Common myeloid progenitor, CD34-positive (primary cell): Measurements from ENCODE around the gene PKNOX2.

Experiments
- CTCF ChIA-PET: fragments of 350-600 bp; sonication (Branson Sonifier 250); formaldehyde crosslinking; loops from one replicate; lab custom pipeline; 2021; ENCODE audit warnings: antibody characterized with exemption; lab: Charles Lee
- POLR2A ChIA-PET: fragments of 350-600 bp; sonication (Branson Sonifier 250); formaldehyde crosslinking; loops from one replicate; lab custom pipeline; 2021; ENCODE audit warnings: antibody characterized with exemption; lab: Charles Lee
- DNase-seq, 3 donors: peaks; one replicate each; pipeline versions ENCODE4 v3.0.0 to v3.0.0-alpha.2; 2013
- H3K27ac ChIP-seq, 2 experiments: 1 replicate in 1 of 2; 2 replicates in 1 of 2; pipeline ENCODE4 v1.7.0; 2013; ENCODE audit warnings: inconsistent platforms in 2 of 2, low read length in 2 of 2, mild to moderate bottlenecking in 2 of 2, low read depth in 1 of 2, moderate library complexity in 1 of 2; ENCODE audit not compliant: severe bottlenecking in 2 of 2, insufficient read depth in 1 of 2, poor library complexity in 1 of 2
- H3K27me3 ChIP-seq, 5 experiments: replicated peaks in 2 of 5; 1 replicate in 3 of 5; 2 replicates in 2 of 5; pipeline versions ENCODE4 v1.6.1 to v1.7.0; 2013; ENCODE audit warnings: low read length in 4 of 5, mild to moderate bottlenecking in 2 of 5, moderate library complexity in 2 of 5, inconsistent platforms in 1 of 5; ENCODE audit not compliant: insufficient read depth in 5 of 5, control insufficient read depth in 4 of 5
- H3K36me3 ChIP-seq, 4 experiments: 1 replicate in 2 of 4; 2 replicates in 2 of 4; pipeline versions ENCODE4 v1.6.1 to v1.7.0; 2013; ENCODE audit warnings: low read length in 3 of 4, control low read depth in 1 of 4, mild to moderate bottlenecking in 1 of 4; ENCODE audit not compliant: control insufficient read depth in 4 of 4, insufficient read depth in 4 of 4
- H3K4me1 ChIP-seq, 4 experiments: 1 replicate in 3 of 4; 2 replicates in 1 of 4; pipeline versions ENCODE4 v1.6.1 to v1.7.1; 2013; ENCODE audit warnings: low read length in 3 of 4, mild to moderate bottlenecking in 3 of 4, control low read depth in 1 of 4, inconsistent platforms in 1 of 4, moderate library complexity in 1 of 4; ENCODE audit not compliant: control insufficient read depth in 4 of 4, insufficient read depth in 4 of 4; ENCODE audit errors: control extremely low read depth in 1 of 4
- H3K4me3 ChIP-seq, 7 experiments: 1 replicate in 4 of 7; 2 replicates in 3 of 7; pipeline versions ENCODE4 v1.5.1 to v1.7.0; 2013; ENCODE audit warnings: mild to moderate bottlenecking in 7 of 7, low read length in 6 of 7, moderate library complexity in 6 of 7, inconsistent platforms in 2 of 7, low read depth in 2 of 7, control low read depth in 1 of 7; ENCODE audit not compliant: insufficient read depth in 4 of 7, control insufficient read depth in 1 of 7; ENCODE audit errors: extremely low read depth in 1 of 7
- H3K9me3 ChIP-seq, 5 experiments: 1 replicate in 4 of 5; 2 replicates in 1 of 5; pipeline versions ENCODE4 v1.6.1 to v1.7.1; 2013; ENCODE audit warnings: low read length in 4 of 5, mild to moderate bottlenecking in 2 of 5, inconsistent platforms in 1 of 5, low read depth in 1 of 5, moderate library complexity in 1 of 5; ENCODE audit not compliant: control insufficient read depth in 4 of 5, insufficient read depth in 2 of 5; ENCODE audit errors: control extremely low read depth in 1 of 5
- WGBS: methylation state at CpG from one replicate; pipeline ENCODE4 v1.1.5; 2013; ENCODE audit not compliant: insufficient coverage; 5-methylcytosine and 5-hydroxymethylcytosine counted together

Gene PKNOX2

DNA sequence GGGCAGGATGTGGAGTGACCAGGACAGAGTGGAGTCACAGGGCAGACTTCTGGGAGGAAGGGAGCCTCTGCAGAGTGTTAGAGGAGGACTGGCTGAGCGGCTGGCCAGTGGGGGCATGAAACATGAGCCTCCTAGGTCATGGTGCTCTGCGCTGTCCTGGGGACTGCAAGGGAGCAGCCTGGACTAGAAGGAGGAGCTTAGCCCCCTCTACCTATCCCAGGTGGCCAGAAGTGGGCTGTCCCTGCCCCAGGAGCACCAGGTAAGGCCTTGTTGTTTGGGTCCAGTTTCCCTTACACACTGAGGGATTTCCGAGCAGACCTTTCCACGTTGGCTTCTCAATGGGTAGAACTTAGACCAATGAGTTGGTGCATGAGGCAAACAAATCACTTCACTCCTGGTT lies 7.4 kb downstream of the PKNOX2 start:
- no peaks in the 10 kb centered on the region for H3K36me3 ChIP-seq
- WGBS, result 86% methylated on average over 4 of the region's 4 CpGs
- POLR2A ChIA-PET, result no interaction called here
- H3K27me3 ChIP-seq, result peaks cover 15 to 96% (median 34%) of the 10 kb centered on the region in 5 experiments
- no peak overlapping the region for H3K4me3 ChIP-seq
- no peaks in the 10 kb centered on the region for H3K9me3 ChIP-seq
- DNase-seq, result no peak
- H3K4me1 ChIP-seq, result peaks cover 0 to 9% (median 8%) of the 10 kb centered on the region in 4 experiments
- CTCF ChIA-PET, result interaction anchor here (0.9 kb wide), 1 partner anchor 11 kb away, joined by 3 read pairs; no protein-coding TSS in a partner anchor
- no peak overlapping the region for H3K27ac ChIP-seq

DNA sequence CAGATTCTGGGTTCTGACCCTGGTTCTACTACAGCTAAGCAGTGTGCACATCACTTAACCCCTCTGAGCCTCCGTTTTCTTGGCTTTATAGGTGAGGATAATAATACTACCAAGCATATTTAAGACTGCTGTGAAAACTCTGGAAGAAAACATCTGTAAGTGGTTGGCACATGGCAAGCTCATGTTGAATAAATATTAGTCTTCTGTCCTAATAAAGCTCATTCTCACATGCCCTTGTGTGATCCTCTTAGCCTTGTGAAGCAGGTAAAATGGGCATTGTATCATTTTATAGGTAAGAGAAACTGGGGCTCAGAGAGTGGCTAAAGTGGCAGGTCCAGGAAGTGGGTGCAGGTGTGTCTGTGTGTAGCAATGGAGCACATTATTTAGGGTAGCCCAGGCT lies 8.5 kb downstream of the PKNOX2 start:
- Histone ChIP-seq H3K27ac (no peak overlapping the region), H3K4me1 (peaks cover 0 to 12% (median 8%) of the 10 kb centered on the region in 4 experiments), H3K9me3 (no peaks in the 10 kb centered on the region), H3K27me3 (peaks cover 7 to 94% (median 29%) of the 10 kb centered on the region in 5 experiments), H3K4me3 (no peak overlapping the region), H3K36me3 (no peaks in the 10 kb centered on the region)
- 100% methylated on average over 1 of the region's 1 CpG for WGBS
- POLR2A ChIA-PET, result no interaction called here
- CTCF ChIA-PET, result interaction anchor here (1.1 kb wide), 1 partner anchor 20 kb away, joined by 3 read pairs; no protein-coding TSS in a partner anchor
- DNase-seq, result no peak

- 77% methylated on average over 8 of the region's 8 CpGs for WGBS
- ChIA-PET CTCF (interaction anchor here (1.1 to 1.4 kb wide), 2 partner anchors 8 to 21 kb away, joined by 3 to 6 read pairs; partner anchors contain the start of gene PKNOX2), POLR2A (no interaction called here)
- Histone ChIP-seq H3K27me3 (peaks cover 2 to 89% (median 27%) of the 10 kb centered on the region in 5 experiments), H3K9me3 (no peaks in the 10 kb centered on the region), H3K36me3 (no peaks in the 10 kb centered on the region), H3K27ac (no peak overlapping the region), H3K4me3 (no peak overlapping the region), H3K4me1 (peaks cover 0 to 12% (median 8%) of the 10 kb centered on the region in 4 experiments)
- no peak for DNase-seq
These were observed 9.0 kb downstream of the PKNOX2 start for GRCh38 chr11:125173556-125173955.

GRCh38 chr11:125174057-125174456 lies 9.5 kb downstream of the PKNOX2 start:
- Histone ChIP-seq H3K9me3 (no peaks in the 10 kb centered on the region), H3K27ac (no peak overlapping the region), H3K4me3 (no peak overlapping the region), H3K36me3 (no peaks in the 10 kb centered on the region), H3K4me1 (peaks cover 0 to 12% (median 8%) of the 10 kb centered on the region in 4 experiments), H3K27me3 (peaks cover 2 to 84% (median 25%) of the 10 kb centered on the region in 5 experiments)
- 43% methylated on average over 1 of the region's 4 CpGs for WGBS
- DNase-seq, result no peak
- ChIA-PET CTCF (interaction anchor here (1.1 to 1.4 kb wide), 2 partner anchors 9 to 21 kb away, joined by 3 to 6 read pairs; partner anchors contain the start of gene PKNOX2), POLR2A (no interaction called here)

GRCh38 chr11:125174686-125175085 lies 10.1 kb downstream of the PKNOX2 start:
- H3K4me1 ChIP-seq, result peaks cover 0 to 12% (median 8%) of the 10 kb centered on the region in 4 experiments
- DNase-seq, result no peak
- ChIA-PET CTCF (interaction anchor here (0.9 to 1.6 kb wide), 3 partner anchors 9 to 83 kb away, joined by 3 to 7 read pairs (median 6); partner anchors contain the start of gene PKNOX2), POLR2A (no interaction called here)
- H3K36me3 ChIP-seq, result no peaks in the 10 kb centered on the region
- H3K27ac ChIP-seq, result no peak overlapping the region
- 89% methylated on average over 7 of the region's 8 CpGs for WGBS
- no peaks in the 10 kb centered on the region for H3K9me3 ChIP-seq
- no peak overlapping the region for H3K4me3 ChIP-seq
- H3K27me3 ChIP-seq, result peaks cover 2 to 81% (median 19%) of the 10 kb centered on the region in 5 experiments

DNA sequence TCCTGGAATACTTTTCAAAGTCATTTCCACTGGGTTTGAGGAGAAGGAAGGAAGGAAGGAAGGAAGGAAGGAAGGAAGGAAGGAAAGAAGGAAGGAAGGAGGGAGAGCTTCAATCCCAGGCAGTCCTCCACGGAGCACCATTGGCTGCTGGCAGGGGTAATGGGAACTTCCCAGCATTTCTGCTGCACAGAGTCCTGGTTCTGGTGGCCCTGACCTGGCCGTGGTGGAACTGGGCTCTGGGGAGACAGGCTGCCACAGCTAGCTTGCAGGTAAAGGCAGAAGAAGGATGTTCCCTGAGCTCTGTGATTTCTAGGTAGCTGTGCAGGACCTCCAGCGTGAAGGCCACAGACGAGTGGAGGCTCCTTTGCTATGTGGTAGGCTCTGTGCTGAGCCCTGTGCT lies 10.6 kb downstream of the PKNOX2 start:
- 94% methylated on average over 4 of the region's 4 CpGs for WGBS
- ChIA-PET POLR2A (no interaction called here), CTCF (interaction anchor here (0.9 to 1.6 kb wide), 3 partner anchors 10 to 84 kb away, joined by 3 to 7 read pairs (median 6); partner anchors contain the start of gene PKNOX2)
- Histone ChIP-seq H3K9me3 (no peaks in the 10 kb centered on the region), H3K36me3 (no peaks in the 10 kb centered on the region), H3K27ac (no peak overlapping the region), H3K4me1 (peaks cover 0 to 12% (median 8%) of the 10 kb centered on the region in 4 experiments), H3K27me3 (peaks cover 4 to 80% (median 21%) of the 10 kb centered on the region in 5 experiments), H3K4me3 (no peak overlapping the region)
- no peak for DNase-seq

DNA sequence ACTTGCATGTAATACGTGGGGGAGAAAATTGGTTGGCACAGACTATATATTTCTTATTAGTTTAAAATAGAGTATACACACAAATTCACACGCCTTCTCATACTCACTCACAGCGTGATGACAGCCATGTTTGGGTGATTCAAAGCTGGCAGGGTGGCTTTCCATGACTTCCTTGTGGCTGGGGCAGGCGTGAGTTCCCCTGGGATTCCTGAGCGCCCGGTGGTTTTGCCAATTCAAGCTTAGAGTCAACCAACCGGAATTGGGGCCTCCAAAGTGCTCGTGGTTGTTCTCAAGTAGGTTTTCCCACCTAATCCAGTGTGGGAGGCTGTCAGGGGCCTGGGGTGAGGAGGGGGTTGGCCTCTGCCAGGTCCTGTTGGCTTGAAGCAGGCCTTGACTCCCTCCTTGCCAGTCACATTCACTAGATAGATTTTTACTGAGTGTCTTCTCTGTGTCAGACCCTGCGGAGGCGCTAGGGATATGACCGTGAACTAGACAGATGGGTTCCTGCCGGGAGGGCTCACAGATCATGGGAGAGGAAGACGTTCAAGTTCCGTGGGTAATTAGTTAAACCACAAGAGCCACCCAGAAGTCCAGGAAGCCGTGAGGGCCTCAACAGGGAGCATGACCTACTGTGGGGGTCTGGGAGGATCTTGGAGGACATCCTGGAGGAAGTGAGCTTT lies 11.5 kb downstream of the PKNOX2 start:
- H3K4me1 ChIP-seq, result peaks cover 0 to 12% (median 8%) of the 10 kb centered on the region in 4 experiments
- no peaks in the 10 kb centered on the region for H3K36me3 ChIP-seq
- no peak overlapping the region for H3K27ac ChIP-seq
- ChIA-PET POLR2A (no interaction called here), CTCF (interaction anchor here (1.6 kb wide), 1 partner anchor 12 kb away, joined by 7 read pairs; no protein-coding TSS in a partner anchor)
- 42% methylated on average over 13 of the region's 15 CpGs for WGBS
- DNase-seq, result no peak
- no peak overlapping the region for H3K4me3 ChIP-seq
- H3K27me3 ChIP-seq, result peaks cover 5 to 80% (median 20%) of the 10 kb centered on the region in 5 experiments
- no peaks in the 10 kb centered on the region for H3K9me3 ChIP-seq
